A549 (cell line): Measurements from ENCODE around the gene MID2.

Experiments used
- TF ChIP-seq, protein P1 (sequence below): fragments of 450-650 bp; IDR thresholded peaks from 2 replicates; pipeline ENCODE4 v1.6.1; 2014; ENCODE audit warnings: antibody characterized with exemption
- TF ChIP-seq, protein P2 (sequence below): fragments of >200 bp; sonication (Bioruptor Twin); formaldehyde crosslinking; IDR thresholded peaks from 3 replicates; pipeline ENCODE4 v1.5.1; 2016

DNA sequence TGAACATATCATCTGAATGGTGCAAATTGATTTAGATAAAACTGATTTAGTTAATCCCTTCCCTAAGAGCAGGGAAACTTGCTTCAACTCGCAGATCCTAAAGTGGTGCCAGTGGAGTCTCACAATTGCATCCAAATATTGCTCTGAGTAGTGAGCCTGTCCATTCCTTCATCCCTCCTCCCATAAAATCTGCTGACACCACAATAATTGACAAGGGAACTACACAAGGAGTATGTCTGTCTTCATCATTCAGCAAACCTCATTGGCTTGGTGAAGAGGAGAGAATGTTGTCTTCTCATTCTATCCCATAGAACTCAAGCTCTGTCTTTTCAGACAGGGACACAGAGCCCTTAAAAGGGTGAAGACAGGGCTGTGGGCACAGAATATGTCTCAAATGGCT lies 4.2 kb downstream of the MID2 start:
- TF ChIP-seq, protein P1, sequence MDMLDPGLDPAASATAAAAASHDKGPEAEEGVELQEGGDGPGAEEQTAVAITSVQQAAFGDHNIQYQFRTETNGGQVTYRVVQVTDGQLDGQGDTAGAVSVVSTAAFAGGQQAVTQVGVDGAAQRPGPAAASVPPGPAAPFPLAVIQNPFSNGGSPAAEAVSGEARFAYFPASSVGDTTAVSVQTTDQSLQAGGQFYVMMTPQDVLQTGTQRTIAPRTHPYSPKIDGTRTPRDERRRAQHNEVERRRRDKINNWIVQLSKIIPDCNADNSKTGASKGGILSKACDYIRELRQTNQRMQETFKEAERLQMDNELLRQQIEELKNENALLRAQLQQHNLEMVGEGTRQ = no peak
- TF ChIP-seq, protein P2, sequence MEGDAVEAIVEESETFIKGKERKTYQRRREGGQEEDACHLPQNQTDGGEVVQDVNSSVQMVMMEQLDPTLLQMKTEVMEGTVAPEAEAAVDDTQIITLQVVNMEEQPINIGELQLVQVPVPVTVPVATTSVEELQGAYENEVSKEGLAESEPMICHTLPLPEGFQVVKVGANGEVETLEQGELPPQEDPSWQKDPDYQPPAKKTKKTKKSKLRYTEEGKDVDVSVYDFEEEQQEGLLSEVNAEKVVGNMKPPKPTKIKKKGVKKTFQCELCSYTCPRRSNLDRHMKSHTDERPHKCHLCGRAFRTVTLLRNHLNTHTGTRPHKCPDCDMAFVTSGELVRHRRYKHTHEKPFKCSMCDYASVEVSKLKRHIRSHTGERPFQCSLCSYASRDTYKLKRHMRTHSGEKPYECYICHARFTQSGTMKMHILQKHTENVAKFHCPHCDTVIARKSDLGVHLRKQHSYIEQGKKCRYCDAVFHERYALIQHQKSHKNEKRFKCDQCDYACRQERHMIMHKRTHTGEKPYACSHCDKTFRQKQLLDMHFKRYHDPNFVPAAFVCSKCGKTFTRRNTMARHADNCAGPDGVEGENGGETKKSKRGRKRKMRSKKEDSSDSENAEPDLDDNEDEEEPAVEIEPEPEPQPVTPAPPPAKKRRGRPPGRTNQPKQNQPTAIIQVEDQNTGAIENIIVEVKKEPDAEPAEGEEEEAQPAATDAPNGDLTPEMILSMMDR = no peak
